Activated CD4-positive, alpha-beta T cell treated with anti-CD3 and anti-CD28 coated beads for 36 hours (primary cell): ENCODE data around the gene CORO2A. TPM values are rescaled to one million over a fixed set of nuclear protein-coding genes. Genes with fewer than 3 reads are reported as not detected.

ENCODE experiments used
- ATAC-seq: fragments of 200-7000 bp; cut with Tn5 transposase; one replicate; pipeline ENCODE4 v1.10.0; 2021; ENCODE audit warnings: mild to moderate bottlenecking, moderate library complexity
- CTCF ChIA-PET: fragments of 350-600 bp; sonication (Branson Sonifier 250); formaldehyde crosslinking; loops from one replicate; lab custom pipeline; 2021; ENCODE audit warnings: antibody characterized with exemption; lab: Charles Lee
- POLR2A ChIA-PET: fragments of 350-600 bp; sonication (Branson Sonifier 250); formaldehyde crosslinking; loops from one replicate; lab custom pipeline; 2021; ENCODE audit warnings: antibody characterized with exemption, inconsistent platforms; lab: Charles Lee
- DNase-seq: peaks from one replicate; pipeline ENCODE4 v3.0.0-alpha.2; 2020
- H3K27ac Mint-ChIP-seq: one replicate; pipeline ENCODE4 v1.8.0; 2021; ENCODE audit warnings: mixed read lengths
- H3K27me3 Mint-ChIP-seq: one replicate; pipeline ENCODE4 v1.8.0; 2021; ENCODE audit warnings: mixed read lengths
- H3K36me3 Mint-ChIP-seq: one replicate; pipeline ENCODE4 v1.8.0; 2021; ENCODE audit warnings: low read depth, mixed read lengths
- H3K4me1 Mint-ChIP-seq: one replicate; pipeline ENCODE4 v1.8.0; 2021; ENCODE audit warnings: mixed read lengths
- H3K4me3 Mint-ChIP-seq: one replicate; pipeline ENCODE4 v1.8.0; 2021; ENCODE audit warnings: mild to moderate bottlenecking, moderate library complexity, mixed read lengths
- H3K9me3 Mint-ChIP-seq: one replicate; pipeline ENCODE4 v1.8.0; 2021; ENCODE audit warnings: low read depth, mixed read lengths
- intact Hi-C, 2 experiments: fragments of 100-400 bp; cut with DNase I in 1 of 2; cut with micrococcal nuclease in 1 of 2; formaldehyde crosslinking; loops; one replicate each; pipeline versions ENCODE4 v1.14.2 to v1.15.1; 2022 to 2024; cut with DNase I, micrococcal nuclease
- total RNA-seq, 2 experiments: library from RNA; stranded (reverse); gene quantifications; one replicate each; pipeline ENCODE4 v1.2.3, GENCODE V29; 2021

CORO2A gene
- total RNA-seq, 2 experiments from 2014 or later = 9.7 to 10.3 TPM

DNA sequence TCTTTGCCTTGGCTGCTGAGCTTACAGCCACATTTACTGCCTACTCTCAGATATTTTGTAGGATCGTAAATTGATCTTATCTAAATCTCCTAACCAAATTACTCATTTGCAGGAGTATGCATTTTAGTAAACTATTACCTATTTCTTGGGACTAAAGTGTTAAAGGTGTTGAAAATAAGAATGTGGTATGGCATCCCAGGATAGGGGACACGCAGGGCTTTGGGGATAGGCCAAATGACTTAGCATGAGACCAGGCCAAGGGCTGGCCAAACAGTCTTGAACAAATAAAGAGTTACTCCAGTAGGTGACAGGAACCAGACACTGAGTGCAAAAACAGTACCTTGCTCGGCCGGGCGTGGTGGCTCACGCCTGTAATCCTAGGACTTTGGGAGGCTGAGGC lies 37.9 kb upstream of the CORO2A start:
- Mint-ChIP-seq H3K4me1 (no peaks in the 10 kb centered on the region), H3K27me3 (no peaks in the 10 kb centered on the region), H3K4me3 (no peak overlapping the region), H3K27ac (no peak overlapping the region), H3K9me3 (no peaks in the 10 kb centered on the region), H3K36me3 (peaks cover 5% of the 10 kb centered on the region)
- ATAC-seq = no peak
- intact Hi-C loops = no loop called here
- POLR2A ChIA-PET = no interaction called here
- CTCF ChIA-PET = interaction anchor here (0.6 to 1.4 kb wide), 2 partner anchors 17 to 156 kb away, joined by 3 to 4 read pairs; no protein-coding TSS in a partner anchor
- no peak for DNase-seq

DNA sequence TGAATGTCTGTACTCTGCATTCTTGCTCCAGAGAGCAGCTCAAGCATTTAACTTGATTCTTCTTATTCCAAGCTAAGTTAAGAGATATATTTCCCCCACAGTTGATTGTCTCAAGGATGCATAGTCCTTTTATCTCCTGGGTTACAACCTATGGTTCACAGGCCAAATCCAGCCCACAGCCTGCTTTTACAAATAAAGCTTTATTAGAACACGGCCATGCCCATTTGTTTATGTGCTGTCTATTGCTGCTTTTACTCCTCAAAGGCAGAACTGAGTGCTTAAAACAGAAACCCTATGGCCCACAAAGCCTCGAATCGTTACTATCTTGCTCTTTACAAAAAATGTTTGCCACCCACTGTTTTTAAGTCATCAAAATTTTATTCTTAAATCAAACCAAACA lies 37.2 kb upstream of the CORO2A start:
- Mint-ChIP-seq H3K36me3 (peaks cover 5% of the 10 kb centered on the region), H3K27me3 (no peaks in the 10 kb centered on the region), H3K4me1 (no peaks in the 10 kb centered on the region), H3K27ac (no peak overlapping the region), H3K4me3 (no peak overlapping the region), H3K9me3 (no peaks in the 10 kb centered on the region)
- intact Hi-C loops = no loop called here
- DNase-seq (no peak), ATAC-seq (no peak)
- ChIA-PET CTCF (interaction anchor here (0.6 kb wide), 1 partner anchor 155 kb away, joined by 3 read pairs; no protein-coding TSS in a partner anchor), POLR2A (no interaction called here)

DNA sequence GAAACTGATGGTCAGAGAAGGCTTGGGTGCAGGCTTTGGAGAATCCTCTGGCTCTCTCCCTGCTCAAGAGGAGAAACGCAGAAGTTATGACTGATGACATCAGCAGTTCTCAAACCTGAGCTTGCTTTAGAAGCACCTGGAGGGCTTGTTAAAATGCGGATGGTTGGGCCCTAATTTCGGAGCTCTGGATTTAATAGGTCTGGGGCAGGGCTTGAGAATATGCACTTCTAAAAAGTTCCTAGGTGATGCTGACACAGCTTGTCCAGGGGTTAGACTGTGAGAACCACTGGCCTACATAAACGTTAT lies 36.6 kb upstream of the CORO2A start:
- DNase-seq (no peak), ATAC-seq (no peak)
- CTCF ChIA-PET = no interaction called here
- no peak overlapping the region for H3K4me3 Mint-ChIP-seq
- no peaks in the 10 kb centered on the region for H3K27me3 Mint-ChIP-seq
- peaks cover 5% of the 10 kb centered on the region for H3K36me3 Mint-ChIP-seq
- no peak overlapping the region for H3K27ac Mint-ChIP-seq
- no peaks in the 10 kb centered on the region for H3K4me1 Mint-ChIP-seq
- POLR2A ChIA-PET = no interaction called here
- intact Hi-C loops = no loop called here
- H3K9me3 Mint-ChIP-seq = no peaks in the 10 kb centered on the region

DNA sequence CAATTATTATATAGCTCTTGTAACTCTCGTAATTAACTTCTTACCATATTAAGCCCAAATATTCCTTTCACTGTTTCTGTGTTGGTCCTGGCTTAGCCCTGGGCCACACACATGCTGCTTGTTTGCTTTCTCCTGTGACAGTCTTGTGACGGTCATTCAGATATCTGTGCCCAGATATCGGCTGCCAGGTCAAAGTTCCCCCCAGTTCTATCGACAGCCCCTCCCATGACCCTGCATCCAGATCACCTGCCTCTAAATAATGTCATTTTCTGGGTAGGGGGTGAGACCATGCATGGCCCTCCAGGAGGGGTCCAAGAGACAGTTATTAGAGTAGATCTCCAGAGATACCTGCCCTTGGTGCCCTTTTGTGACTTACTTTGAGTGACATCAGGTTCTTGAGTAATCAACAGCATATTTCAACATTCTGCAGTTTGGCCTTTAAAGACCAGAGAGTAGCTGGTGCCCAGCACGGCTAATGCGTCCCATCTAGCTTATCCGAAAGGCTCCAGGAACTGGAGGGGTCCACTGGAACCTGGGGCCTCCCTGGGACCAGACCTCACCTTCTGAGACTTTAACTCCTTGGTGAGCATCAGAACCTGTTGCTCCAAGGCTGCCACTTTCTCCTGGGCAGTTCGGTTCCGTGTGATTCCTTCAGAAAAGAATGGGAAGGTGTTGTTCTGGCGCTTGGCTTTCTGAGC lies 36.1 kb upstream of the CORO2A start:
- no peaks in the 10 kb centered on the region for H3K4me1 Mint-ChIP-seq
- no peak overlapping the region for H3K27ac Mint-ChIP-seq
- H3K27me3 Mint-ChIP-seq = no peaks in the 10 kb centered on the region
- no peak for ATAC-seq
- H3K4me3 Mint-ChIP-seq = no peak overlapping the region
- DNase-seq = no peak
- CTCF ChIA-PET = no interaction called here
- intact Hi-C loops = no loop called here
- peaks cover 5% of the 10 kb centered on the region for H3K36me3 Mint-ChIP-seq
- no peaks in the 10 kb centered on the region for H3K9me3 Mint-ChIP-seq
- POLR2A ChIA-PET = no interaction called here

DNA sequence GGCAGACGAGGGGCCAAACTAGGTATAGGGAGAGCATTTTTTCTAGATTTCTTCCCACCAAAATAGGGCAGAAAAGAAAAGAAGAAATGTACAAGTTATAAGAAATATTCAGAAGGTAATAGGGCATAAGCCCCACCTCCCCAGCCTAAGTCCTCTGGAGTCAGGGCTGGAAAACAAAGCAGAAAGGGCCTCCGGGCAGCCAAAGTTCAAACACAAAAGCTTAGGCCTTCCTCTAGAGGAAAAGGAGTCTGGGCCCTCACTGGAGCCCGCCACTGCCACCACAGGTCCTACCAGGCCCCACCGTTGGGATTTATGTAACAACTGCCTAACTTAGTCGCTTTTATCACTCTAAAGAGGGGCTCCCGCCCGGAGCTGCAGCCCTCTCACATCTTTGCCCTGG lies 35.4 kb upstream of the CORO2A start:
- intact Hi-C loops = no loop called here
- CTCF ChIA-PET = no interaction called here
- no peak overlapping the region for H3K4me3 Mint-ChIP-seq
- no peak overlapping the region for H3K27ac Mint-ChIP-seq
- H3K9me3 Mint-ChIP-seq = no peaks in the 10 kb centered on the region
- no peak for DNase-seq
- peaks cover 5% of the 10 kb centered on the region for H3K36me3 Mint-ChIP-seq
- ATAC-seq = no peak
- POLR2A ChIA-PET = no interaction called here
- H3K27me3 Mint-ChIP-seq = no peaks in the 10 kb centered on the region
- H3K4me1 Mint-ChIP-seq = no peaks in the 10 kb centered on the region

DNA sequence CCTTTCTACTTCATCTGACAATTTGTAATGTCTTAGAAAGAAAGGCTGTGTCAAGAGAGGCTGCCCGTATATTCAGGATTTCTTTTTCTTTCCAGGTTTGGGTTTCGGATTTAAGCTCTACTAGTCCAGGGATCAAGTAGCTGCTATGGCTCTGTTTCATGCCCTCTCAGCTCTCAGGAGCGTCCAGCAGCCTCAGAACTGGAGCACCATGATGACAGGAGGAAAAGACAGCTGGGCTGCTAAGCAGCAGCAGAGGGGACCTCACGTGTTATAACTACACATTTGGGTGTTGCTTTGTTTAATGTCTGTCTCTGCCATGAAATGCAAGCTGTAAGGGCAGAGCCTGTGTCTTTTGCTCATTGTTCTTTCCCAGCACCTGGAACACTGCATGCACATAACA lies 34.5 kb upstream of the CORO2A start:
- CTCF ChIA-PET = no interaction called here
- no peak for ATAC-seq
- H3K27me3 Mint-ChIP-seq = no peaks in the 10 kb centered on the region

DNA sequence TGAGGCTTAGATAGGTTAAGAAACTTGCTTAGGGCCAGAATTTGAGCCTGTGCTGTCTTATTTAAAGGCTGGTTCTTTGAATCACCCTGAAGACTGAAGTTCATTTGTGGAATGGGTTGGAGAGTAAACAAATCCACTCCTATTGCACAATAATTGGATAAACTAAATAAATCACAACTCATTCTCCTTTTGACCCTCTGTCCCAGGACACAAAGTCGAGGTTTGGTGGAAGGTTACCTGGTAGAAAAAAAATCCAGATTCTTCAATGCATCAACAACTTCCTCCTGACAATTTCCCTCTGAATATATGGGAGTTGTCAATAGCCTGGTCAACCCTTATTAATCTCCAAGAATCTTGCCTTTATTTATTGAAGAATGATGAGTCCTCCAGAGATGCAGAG lies 34.1 kb upstream of the CORO2A start:
- Mint-ChIP-seq H3K27ac (no peak overlapping the region), H3K27me3 (no peaks in the 10 kb centered on the region), H3K36me3 (peaks cover 5% of the 10 kb centered on the region), H3K9me3 (no peaks in the 10 kb centered on the region), H3K4me1 (no peaks in the 10 kb centered on the region), H3K4me3 (no peak overlapping the region)
- POLR2A ChIA-PET = no interaction called here
- no peak for ATAC-seq
- intact Hi-C loops = no loop called here
- no peak for DNase-seq
- CTCF ChIA-PET = no interaction called here

More for the DNA sequence above, 34.5 kb upstream of the CORO2A start:
- POLR2A ChIA-PET = no interaction called here
- Mint-ChIP-seq H3K4me3 (no peak overlapping the region), H3K36me3 (peaks cover 5% of the 10 kb centered on the region), H3K27ac (no peak overlapping the region), H3K4me1 (no peaks in the 10 kb centered on the region), H3K9me3 (no peaks in the 10 kb centered on the region)
- no peak for DNase-seq
- intact Hi-C loops = no loop called here

DNA sequence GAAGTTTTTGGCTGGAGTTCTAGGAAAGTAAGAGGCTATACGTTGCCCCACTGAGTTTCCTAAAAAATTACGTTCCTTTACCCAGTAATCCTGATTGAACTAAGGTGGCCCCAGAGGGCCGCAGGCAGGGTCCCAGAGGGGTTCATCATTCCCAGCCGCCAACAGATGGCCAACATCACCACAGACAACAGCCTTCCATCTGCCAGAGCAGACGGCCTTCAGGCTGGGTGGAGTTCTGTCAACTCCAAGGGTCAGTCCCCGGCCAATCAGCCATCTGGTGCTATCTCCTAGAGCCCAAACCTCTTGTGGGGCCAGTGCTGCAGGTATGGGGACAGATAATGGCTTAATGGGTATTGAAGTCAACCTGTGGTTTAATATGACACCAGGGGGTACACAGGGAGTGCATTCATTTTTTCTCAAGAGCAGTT lies 32.6 kb upstream of the CORO2A start:
- Mint-ChIP-seq H3K27me3 (no peaks in the 10 kb centered on the region), H3K36me3 (peaks cover 5% of the 10 kb centered on the region), H3K4me3 (no peak overlapping the region), H3K9me3 (no peaks in the 10 kb centered on the region), H3K4me1 (no peaks in the 10 kb centered on the region), H3K27ac (no peak overlapping the region)
- DNase-seq (no peak), ATAC-seq (no peak)
- intact Hi-C loops = no loop called here
- ChIA-PET POLR2A (no interaction called here), CTCF (interaction anchor here (0.6 kb wide), 1 partner anchor 563 kb away, joined by 3 read pairs; no protein-coding TSS in a partner anchor)

DNA sequence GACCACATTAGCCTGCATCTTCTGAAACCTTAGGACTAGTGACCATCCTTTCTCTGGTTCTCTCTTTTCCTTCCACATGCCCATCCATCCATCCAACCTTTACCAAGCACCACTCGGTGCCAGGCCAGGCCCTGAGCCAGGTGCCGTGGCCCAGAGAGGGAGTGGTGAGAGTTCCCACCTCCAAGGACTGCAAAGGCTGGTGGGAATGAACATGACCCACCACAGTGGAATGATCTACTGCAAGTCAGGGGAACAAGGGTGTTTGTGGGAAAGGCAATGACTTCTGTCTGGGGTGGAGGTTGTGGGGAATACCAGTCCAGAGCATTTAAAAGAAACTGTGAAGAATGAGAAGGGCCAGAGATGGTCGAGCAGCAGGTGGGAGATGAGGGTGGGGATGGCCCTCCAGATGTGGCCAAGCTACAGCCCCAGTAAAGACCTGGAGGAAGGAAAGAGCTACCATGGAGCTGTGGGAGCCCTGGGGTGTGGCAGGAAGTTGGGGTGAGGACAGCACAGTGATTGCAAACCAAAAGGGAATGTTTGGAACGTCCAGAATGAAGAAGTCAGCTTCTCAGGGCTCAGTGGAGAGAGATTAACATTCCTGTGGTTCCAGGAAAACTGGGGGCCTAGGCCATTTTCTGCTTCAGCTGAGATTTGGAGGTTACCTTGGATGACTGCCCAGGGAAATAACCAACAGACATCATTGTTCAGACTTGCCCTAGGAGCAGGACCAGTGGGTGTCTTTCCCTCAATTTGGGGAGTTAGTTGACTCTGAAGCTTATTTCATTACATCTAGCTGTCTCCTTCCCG lies 30.7 kb upstream of the CORO2A start:
- Mint-ChIP-seq H3K4me3 (no peak overlapping the region), H3K27ac (no peak overlapping the region), H3K4me1 (no peaks in the 10 kb centered on the region), H3K9me3 (no peaks in the 10 kb centered on the region), H3K27me3 (no peaks in the 10 kb centered on the region), H3K36me3 (peaks cover 2% of the 10 kb centered on the region)
- POLR2A ChIA-PET = no interaction called here
- DNase-seq (no peak), ATAC-seq (no peak)
- CTCF ChIA-PET = interaction anchor here (0.9 to 1.6 kb wide), 3 partner anchors 18 to 105 kb away, joined by 3 to 5 read pairs (median 4); no protein-coding TSS in a partner anchor
- intact Hi-C loops = no loop called here

DNA sequence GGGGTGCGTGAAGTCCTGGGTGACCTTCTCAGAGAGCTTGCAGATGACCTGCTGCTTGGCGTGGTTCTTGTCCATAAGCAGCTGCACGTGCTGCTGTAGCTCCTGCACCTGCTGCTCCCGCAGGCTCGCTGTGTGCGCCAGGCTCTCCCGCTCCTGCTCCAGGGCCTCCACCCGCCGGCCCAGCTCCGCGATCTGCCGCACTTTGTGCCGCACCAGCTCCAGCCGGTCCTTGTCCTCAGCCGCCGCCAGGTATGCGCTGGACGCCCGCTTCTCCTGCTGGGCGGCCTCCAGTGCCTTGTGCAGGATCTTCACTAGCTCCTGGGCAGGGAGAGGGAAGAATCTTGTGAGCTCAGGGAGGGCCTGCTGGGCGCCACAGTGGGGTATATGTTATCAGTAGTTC lies 28.5 kb upstream of the CORO2A start:
- CTCF ChIA-PET = interaction anchor here (0.7 to 0.8 kb wide), 2 partner anchors 12 to 14 kb away, joined by 3 to 5 read pairs; no protein-coding TSS in a partner anchor
- no peak for ATAC-seq
- intact Hi-C loops = no loop called here
- Mint-ChIP-seq H3K27me3 (no peaks in the 10 kb centered on the region), H3K36me3 (no peaks in the 10 kb centered on the region), H3K4me3 (no peak overlapping the region), H3K9me3 (no peaks in the 10 kb centered on the region), H3K4me1 (no peaks in the 10 kb centered on the region), H3K27ac (no peak overlapping the region)
- POLR2A ChIA-PET = no interaction called here
- no peak for DNase-seq

DNA sequence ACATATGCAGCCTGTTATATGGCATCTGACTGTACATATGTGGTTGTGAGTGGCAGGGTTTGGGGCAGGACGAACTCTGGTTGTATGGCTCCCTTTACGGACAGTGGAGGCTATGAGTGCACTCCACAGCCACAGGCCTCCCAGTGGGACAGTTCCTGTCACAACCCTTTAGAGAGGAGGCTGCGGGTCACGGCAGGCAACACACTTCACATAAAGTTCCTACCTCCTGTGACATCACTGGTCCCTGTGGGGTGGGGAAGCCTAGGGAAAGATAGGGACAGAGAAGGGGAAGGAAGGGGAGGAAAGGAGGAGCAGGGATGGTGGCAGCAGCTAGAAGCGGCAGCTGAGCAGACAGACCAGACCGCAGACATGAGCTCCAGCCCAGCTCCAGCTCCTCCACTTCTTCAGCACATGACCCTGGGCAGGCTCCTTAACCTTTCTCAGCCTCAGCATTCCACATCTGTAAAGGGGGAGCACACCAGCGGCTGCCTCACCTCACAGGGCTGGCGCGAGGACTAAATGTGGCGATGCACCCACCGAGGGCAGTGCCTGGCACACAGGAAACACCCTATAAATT lies 27.4 kb upstream of the CORO2A start:
- ChIA-PET CTCF (no interaction called here), POLR2A (no interaction called here)
- no peak for ATAC-seq
- no peak overlapping the region for H3K27ac Mint-ChIP-seq
- no peak overlapping the region for H3K4me3 Mint-ChIP-seq
- intact Hi-C loops = no loop called here
- no peaks in the 10 kb centered on the region for H3K9me3 Mint-ChIP-seq
- peaks cover 4% of the 10 kb centered on the region for H3K36me3 Mint-ChIP-seq
- no peak for DNase-seq
- no peaks in the 10 kb centered on the region for H3K4me1 Mint-ChIP-seq
- H3K27me3 Mint-ChIP-seq = no peaks in the 10 kb centered on the region

DNA sequence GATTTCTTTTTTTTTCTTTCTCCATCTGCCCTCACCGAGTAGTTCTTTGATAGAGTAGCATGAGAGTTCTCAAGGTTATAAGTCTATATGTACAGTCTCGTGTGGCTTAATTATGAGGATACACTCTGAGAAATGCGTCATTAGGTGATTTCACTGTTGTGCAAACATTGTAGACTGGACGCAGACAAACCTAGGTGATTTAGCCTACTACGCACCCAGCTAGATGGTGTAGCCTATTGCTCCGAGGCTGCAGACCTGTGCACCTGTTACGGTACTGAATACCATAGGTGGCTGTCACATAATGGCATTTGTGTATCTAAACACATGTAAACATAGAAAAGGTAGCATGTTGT lies 26.9 kb upstream of the CORO2A start:
- ATAC-seq (no peak), DNase-seq (no peak)
- H3K4me1 Mint-ChIP-seq = no peaks in the 10 kb centered on the region
- no peaks in the 10 kb centered on the region for H3K9me3 Mint-ChIP-seq
- no peak overlapping the region for H3K27ac Mint-ChIP-seq
- POLR2A ChIA-PET = no interaction called here
- CTCF ChIA-PET = no interaction called here
- no peaks in the 10 kb centered on the region for H3K27me3 Mint-ChIP-seq
- no peak overlapping the region for H3K4me3 Mint-ChIP-seq
- intact Hi-C loops = no loop called here
- peaks cover 6% of the 10 kb centered on the region for H3K36me3 Mint-ChIP-seq
